Prostate gland (tissue), 2 donors: ENCODE measurements around the gene PHLPP1. TPM values are rescaled to one million over a fixed set of nuclear protein-coding genes. Genes with fewer than 3 reads are reported as not detected.
A peak's percentile ranks its signal among the peaks of the same experiment; 100 is the strongest.

Experiments
- DNase-seq: peaks from one replicate; pipeline ENCODE4 v3.0.0-alpha.2; 2019; ENCODE audit warnings: low spot score
- H3K27ac ChIP-seq, 2 donors: fragments of 200-600 bp; sonication (generic); 2 replicates each; pipeline ENCODE4 v1.5.1; 2017 to 2019
- H3K27me3 ChIP-seq: fragments of 200-600 bp; sonication (generic); replicated peaks from 2 replicates; pipeline ENCODE4 v1.5.1; 2019; ENCODE audit not compliant: insufficient read depth
- H3K36me3 ChIP-seq, 2 donors: fragments of 200-600 bp; sonication (generic); 1 replicate in 1 of 2; 2 replicates in 1 of 2; pipeline versions ENCODE4 v1.5.1 to v1.8.1; 2017 to 2019
- H3K4me1 ChIP-seq: fragments of 200-600 bp; sonication (generic); replicated peaks from 2 replicates; pipeline ENCODE4 v1.5.1; 2019
- H3K4me3 ChIP-seq, 2 donors: fragments of 200-600 bp; sonication (generic); 2 replicates each; pipeline ENCODE4 v1.5.1; 2017 to 2019
- H3K9me3 ChIP-seq: fragments of 200-600 bp; sonication (generic); 2 replicates; pipeline ENCODE4 v1.5.1; 2017
- CTCF ChIP-seq, 4 experiments: fragments of 200-600 bp in 2 of 4; fragments of 450-650 bp in 2 of 4; sonication (generic) in 2 of 4; IDR thresholded peaks; 1 replicate in 3 of 4; 2 replicates in 1 of 4; pipeline ENCODE4 v1.5.1; 2016 to 2019; ENCODE audit warnings: antibody characterized with exemption in 4 of 4, mild to moderate bottlenecking in 2 of 4, moderate library complexity in 2 of 4
- POLR2A ChIP-seq: fragments of 450-650 bp; IDR thresholded peaks from one replicate; pipeline ENCODE4 v1.6.1; 2016; ENCODE audit warnings: antibody characterized with exemption, mild to moderate bottlenecking
- POLR2AphosphoS5 ChIP-seq: sonication (generic); formaldehyde crosslinking; IDR thresholded peaks from one replicate; pipeline ENCODE4 v1.6.1; 2017; ENCODE audit warnings: antibody characterized with exemption
- WGBS: methylation state at CpG from one replicate; pipeline ENCODE4 v1.1.5; 2018; 5-methylcytosine and 5-hydroxymethylcytosine counted together
- intact Hi-C: fragments of 100-400 bp; cut with DNase I; formaldehyde crosslinking; loops from one replicate; pipeline ENCODE4 v1.14.2; 2022
- total RNA-seq, 2 donors: library from RNA; depleted of rRNA; stranded (reverse); fragments of >200 nt; gene quantifications; one replicate each; pipeline ENCODE4 v1.1.0, GENCODE V29; 2016

Gene PHLPP1
- total RNA-seq, 2 donors from 2014 or later = 16.8 to 44.1 TPM

GRCh38 chr18:62717169-62717924, 2.0 kb downstream of the PHLPP1 start:
- Histone ChIP-seq H3K27ac (peak overlapping the region; percentile 79 to 97), H3K4me1 (no peaks in the 10 kb centered on the region), H3K36me3 (no peaks in the 10 kb centered on the region), H3K9me3 (no peaks in the 10 kb centered on the region), H3K4me3 (peak overlapping the region; percentile 70 to 71), H3K27me3 (no peaks in the 10 kb centered on the region)
- DNase-seq = peak; percentile 65
- 2% methylated on average over 16 of the region's 16 CpGs for WGBS
- TF ChIP-seq POLR2A = no peak
- peak; percentile 54 for TF ChIP-seq POLR2AphosphoS5
- no peak for TF ChIP-seq CTCF (IDR thresholded peaks at IDR 0.05)
- intact Hi-C loops = loop anchor here (5.0 to 10.0 kb wide), 6 partner anchors 67 to 717 kb away; partner anchors contain the start of genes PIGN and RELCH

- Histone ChIP-seq H3K36me3 (no peaks in the 10 kb centered on the region), H3K27me3 (no peaks in the 10 kb centered on the region), H3K4me1 (no peaks in the 10 kb centered on the region), H3K27ac (peak overlapping the region in 1 of 2 donors; percentile 97), H3K4me3 (peak overlapping the region; percentile 70 to 71), H3K9me3 (no peaks in the 10 kb centered on the region)
- intact Hi-C loops = loop anchor here (5.0 to 10.0 kb wide), 6 partner anchors 67 to 717 kb away; partner anchors contain the start of genes PIGN and RELCH
- WGBS = 38% methylated on average over 7 of the region's 7 CpGs
- TF ChIP-seq POLR2A = no peak
- TF ChIP-seq CTCF (IDR thresholded peaks at IDR 0.05) = no peak
- TF ChIP-seq POLR2AphosphoS5 = no peak
- DNase-seq = no peak
Measured at GRCh38 chr18:62717925-62718800, 2.8 kb downstream of the PHLPP1 start.

GRCh38 chr18:62720048-62720447, 4.7 kb downstream of the PHLPP1 start:
- H3K9me3 ChIP-seq = no peaks in the 10 kb centered on the region
- no peak overlapping the region for H3K4me3 ChIP-seq
- H3K27me3 ChIP-seq = no peaks in the 10 kb centered on the region
- intact Hi-C loops = no loop called here
- no peaks in the 10 kb centered on the region for H3K36me3 ChIP-seq
- 58% methylated on average over 4 of the region's 4 CpGs for WGBS
- no peak for DNase-seq
- TF ChIP-seq POLR2A (no peak), POLR2AphosphoS5 (no peak), CTCF (IDR thresholded peaks at IDR 0.05) (no peak)
- no peak overlapping the region for H3K27ac ChIP-seq
- no peaks in the 10 kb centered on the region for H3K4me1 ChIP-seq

GRCh38 chr18:62720766-62721613, 5.6 kb downstream of the PHLPP1 start:
- no peaks in the 10 kb centered on the region for H3K4me1 ChIP-seq

More at GRCh38 chr18:62720766-62721613, 5.6 kb downstream of the PHLPP1 start:
- 83% methylated on average over 12 of the region's 12 CpGs for WGBS
- Histone ChIP-seq H3K36me3 (no peaks in the 10 kb centered on the region), H3K27ac (no peak overlapping the region), H3K27me3 (no peaks in the 10 kb centered on the region), H3K4me3 (no peak overlapping the region), H3K9me3 (no peaks in the 10 kb centered on the region)
- TF ChIP-seq CTCF (IDR thresholded peaks at IDR 0.05) (no peak), POLR2A (no peak), POLR2AphosphoS5 (no peak)
- intact Hi-C loops = no loop called here
- DNase-seq = no peak
